DLD1 (cell line): ENCODE results near the gene PLCXD1.
"Not testable (repeated sequence)": the region's sequence is repeated elsewhere in the genome, so short reads cannot be mapped to it uniquely, and the experiment has no call there.

ENCODE experiments used
- in situ Hi-C: cut with HindIII; loops from 2 replicates; pipeline ENCODE4 v1.10.0; 2017; ENCODE audit warnings: low sequenced_read_pairs

PLCXD1 gene

DNA sequence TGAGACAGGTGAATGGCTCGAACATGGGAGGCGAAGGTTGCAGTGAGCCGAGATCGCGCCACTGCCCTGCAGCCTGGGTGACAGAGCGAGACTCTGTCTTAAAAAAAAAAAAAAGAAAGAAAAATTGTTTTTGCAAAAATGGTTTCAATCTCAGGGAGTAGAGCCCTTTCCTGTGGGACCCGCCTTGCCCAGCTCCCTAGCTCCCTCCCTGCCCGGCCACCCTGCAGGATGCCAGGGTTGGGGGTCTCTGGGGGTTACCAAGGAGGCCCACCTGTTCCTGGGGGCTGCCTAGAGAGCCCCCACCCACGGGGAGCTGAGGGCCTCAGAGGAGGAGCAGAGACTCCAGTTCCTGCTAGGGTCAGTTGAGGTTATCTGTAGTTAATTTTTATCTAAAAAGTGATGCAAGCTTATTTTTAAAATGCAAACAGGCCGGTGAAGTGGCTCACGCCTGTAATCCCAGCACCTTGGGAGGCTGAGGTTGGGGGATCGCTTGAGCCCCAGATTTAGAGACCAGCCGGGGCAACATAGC is 18.7 kb upstream of the PLCXD1 start:
- in situ Hi-C loops: no loop called here

- in situ Hi-C loops: not testable (repeated sequence)
Observed at GRCh38 chrX:264006-264405, 17.2 kb upstream of the PLCXD1 start.

GRCh38 chrX:264634-265455 is 16.3 kb upstream of the PLCXD1 start:
- in situ Hi-C loops: no loop called here

DNA sequence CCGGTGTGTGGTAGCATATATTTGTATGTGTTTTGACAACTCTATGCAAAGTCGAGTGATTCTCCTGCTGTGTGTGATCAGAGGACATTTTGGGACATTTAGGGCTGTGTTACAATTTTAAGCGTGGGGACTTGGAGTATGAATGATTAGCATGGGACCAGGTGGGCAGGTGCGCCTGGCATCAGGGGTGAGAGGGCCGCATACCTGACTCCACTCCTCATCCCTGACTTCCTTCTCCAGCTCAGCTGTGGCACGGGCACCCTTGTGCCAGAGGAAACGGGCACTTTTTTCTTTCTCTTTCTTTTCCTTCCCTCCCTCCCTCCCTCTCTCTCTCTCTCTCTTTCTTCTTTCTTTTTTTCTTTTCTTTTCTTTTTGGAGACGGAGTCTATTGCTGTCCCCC is 15.7 kb upstream of the PLCXD1 start:
- in situ Hi-C loops: no loop called here

- in situ Hi-C loops: no loop called here
Observed at GRCh38 chrX:267771-268261, 13.4 kb upstream of the PLCXD1 start.

DNA sequence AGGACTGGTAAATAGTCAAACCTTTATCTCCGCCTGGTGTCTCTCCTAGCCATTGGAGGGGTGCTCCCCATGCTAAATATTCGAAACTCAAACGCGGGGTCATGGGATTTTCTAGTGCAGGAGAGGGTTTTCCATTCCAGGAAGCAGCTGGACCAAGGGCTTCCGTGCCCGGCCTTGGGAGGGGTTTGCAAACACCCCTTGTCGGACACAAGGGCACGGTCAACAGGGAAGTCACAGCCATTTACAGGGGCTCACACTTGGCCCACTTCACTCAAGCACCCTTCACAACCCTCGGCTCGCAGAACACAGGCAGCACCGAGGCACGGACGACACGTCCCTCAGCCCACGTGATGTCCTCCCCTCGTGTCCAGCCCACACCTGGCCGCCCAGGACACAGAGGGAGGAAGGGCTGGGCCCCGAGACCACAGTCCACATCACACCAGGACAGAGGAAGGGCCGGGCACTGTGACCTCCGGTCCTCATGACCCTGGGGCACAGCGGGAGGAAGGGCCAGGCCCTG is 10.3 kb upstream of the PLCXD1 start:
- in situ Hi-C loops: no loop called here

DNA sequence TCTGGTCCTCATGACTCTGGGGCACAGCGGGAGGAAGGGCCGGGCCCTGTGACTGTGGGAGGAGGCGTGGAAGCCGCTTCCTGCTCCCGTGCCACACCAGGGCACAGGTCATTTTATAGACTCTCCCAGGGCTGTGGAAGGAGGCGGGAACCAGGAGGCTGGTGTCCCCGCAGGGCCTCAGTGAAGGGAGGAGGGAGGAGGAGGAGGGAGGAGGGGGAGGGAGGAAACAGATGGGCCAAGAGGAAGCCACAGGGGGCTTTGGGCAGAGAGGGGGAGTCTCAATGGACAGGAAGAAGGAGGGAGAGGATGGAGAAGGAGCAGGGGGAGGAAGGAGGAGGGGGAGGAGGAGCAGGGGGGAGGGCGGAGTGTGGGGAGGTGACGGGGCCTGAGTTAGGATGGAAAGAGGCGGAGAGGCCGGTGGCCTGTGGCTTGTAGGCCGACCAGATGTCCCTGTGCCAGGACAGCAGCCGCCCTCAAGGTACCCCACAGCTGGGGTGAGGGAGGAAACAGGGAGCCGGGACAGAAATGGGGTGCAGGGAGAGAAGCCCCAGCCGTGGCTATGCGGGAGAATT is 6.2 kb upstream of the PLCXD1 start:
- in situ Hi-C loops: no loop called here

- in situ Hi-C loops: no loop called here
Observed at GRCh38 chrX:275476-275966, 5.7 kb upstream of the PLCXD1 start.

DNA sequence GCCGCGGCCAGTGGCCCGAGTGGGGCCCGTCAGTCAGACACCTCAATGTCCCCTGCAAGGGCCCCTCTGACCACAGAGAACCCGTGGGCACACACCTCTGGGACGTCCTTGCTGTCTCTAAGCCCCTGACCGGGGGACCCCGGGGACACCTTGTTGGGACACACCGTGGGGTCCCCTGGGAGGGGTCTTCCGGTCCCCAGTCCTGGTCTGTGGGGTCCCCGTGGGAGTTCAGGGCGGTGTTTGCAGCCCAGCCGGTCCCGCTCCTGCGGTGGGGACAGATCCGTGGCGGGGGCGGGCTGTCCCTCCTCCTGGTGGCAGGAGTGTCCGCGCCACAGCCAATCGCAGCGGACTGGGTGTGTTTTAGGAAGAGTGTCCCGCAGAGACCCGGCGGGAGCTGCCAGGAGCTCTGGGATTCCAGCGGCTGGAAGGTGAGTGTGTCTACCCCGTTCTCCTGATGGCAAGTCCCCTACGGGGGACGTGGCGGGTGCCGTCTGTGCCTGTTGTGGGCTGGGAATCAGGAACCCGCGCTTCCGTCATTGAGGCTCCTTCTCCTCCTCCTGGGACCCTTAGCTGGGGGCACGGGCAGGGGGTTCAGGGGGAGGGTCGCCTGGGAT is 5.1 kb upstream of the PLCXD1 start:
- in situ Hi-C loops: no loop called here

DNA sequence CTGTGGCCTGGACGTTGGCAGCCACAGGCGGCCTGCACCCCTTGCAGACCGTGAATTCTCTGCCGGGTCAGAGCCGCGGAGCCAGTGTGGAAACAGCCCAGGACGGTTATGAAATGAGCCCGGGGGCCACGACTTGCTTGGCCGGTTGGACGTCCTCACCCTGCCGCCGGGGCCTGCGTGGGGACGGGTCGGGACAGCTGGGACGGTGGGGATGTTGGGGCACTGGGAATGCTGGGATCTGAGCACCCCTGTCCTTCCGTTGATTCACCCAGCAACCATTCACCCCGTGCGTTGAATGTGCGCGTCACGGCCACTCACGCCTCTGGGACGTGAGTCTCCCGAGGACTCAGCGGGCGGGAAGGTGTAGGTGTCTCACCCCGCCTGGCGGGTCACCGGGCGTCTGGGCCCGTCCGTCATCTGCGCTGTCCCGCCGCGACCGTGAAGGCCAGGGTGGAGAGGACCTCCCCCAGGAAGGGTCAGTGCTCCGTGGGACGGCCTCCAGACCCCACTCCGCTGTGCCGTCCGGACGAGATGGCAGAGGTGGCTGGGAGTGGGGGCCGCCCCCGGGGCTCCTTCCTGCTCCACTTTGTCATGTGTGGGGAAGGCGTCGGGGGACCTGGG is 4.5 kb upstream of the PLCXD1 start:
- in situ Hi-C loops: no loop called here

DNA sequence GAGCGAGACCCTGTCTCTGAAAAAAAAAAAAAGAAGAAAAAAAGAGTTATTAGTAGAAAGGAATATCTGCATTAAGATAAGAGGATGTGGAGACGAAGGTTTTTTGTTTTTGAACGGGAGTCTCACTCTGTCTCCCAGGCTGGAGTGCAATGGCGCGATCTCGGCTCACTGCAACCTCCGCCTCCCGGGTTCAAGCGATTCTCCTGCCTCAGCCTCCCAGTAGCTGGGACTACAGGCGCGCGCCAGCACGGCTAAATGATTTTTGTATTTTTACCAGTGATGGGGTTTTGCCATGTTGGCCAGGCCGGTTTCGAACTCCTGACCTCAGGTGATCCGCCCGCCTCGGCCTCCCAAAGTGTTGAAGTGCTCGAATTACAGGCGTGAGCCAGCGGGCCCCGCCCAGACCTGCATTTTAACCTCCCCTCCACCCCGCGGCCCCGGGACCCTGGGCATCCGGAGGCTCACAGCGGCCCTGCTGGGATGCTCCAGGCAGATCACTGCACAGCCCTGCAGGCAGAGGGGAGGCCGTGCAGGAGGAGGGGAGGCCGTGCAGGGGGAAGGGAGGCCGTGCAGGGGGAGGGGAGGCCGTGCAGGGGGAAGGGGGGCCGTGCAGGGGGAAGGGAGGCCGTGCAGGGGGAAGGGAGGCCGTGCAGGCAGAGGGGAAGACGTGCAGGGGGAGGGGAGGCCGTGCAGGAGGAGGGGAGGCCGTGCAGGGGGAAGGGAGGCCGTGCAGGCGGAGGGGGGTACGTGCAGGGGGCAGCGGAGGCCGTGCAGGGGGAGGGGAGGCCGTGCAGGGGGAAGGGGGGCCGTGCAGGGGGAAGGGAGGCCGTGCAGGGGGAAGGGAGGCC is 1.2 kb upstream of the PLCXD1 start:
- in situ Hi-C loops: not testable (repeated sequence)

- in situ Hi-C loops: not testable (repeated sequence)
Observed at GRCh38 chrX:280722-281121, 459 bp upstream of the PLCXD1 start.

DNA sequence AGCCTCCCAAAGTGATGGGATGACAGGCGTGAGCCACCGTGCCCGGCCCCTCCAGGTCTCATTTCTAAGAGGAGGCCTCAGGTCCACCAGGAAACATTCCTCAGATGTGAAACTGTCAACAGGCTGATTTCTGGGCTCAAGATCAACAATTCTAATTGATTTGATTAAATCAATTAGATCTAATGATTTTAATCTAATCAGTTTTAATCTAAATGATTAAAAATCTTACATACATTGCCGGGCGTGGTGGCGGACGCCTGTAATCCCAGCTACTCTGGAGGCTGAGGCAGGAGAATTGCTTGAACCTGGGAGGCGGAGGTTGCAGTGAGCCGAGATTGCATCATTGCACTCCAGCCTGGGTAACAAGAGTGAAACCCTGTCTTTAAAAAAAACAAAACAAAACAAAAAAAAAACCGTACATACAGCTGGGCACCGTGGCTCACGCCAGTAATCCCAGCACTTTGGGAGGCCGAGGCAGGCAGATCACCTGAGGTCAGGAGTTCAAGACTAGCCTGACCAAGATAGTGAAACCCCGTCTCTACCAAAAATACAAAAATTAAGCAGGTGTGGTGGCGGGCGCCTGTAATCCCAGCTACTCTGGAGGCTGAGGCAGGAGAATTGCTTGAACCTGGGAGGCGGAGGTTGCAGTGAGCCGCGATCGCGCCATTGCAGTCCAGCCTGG is 960 bp downstream of the PLCXD1 start:
- in situ Hi-C loops: not testable (repeated sequence)

- in situ Hi-C loops: no loop called here
Observed at GRCh38 chrX:283115-283845, 2.1 kb downstream of the PLCXD1 start.

DNA sequence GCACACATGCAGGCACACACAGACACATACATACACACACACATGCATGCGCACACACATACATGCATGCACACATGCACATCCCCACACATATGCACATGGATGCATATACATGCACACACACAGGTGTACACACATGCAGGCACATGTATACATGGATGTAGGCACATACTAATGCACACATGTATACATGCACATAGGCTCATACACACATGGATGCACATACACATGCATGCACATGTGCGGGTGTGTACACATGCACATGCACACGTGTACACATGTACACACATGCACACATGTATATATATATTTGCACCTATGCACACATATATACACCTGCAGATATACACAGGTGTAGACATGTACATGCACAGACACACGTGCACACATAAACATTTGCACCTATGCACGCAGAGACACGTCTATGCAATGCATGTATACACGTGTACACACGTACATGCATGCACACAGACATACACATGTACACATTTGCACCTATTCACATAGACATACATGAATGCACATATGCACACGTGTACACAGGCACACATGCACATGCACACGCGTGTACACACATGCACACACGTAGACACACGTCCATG is 4.0 kb downstream of the PLCXD1 start:
- in situ Hi-C loops: no loop called here

- in situ Hi-C loops: no loop called here
Observed at GRCh38 chrX:287670-288069, 6.5 kb downstream of the PLCXD1 start.

DNA sequence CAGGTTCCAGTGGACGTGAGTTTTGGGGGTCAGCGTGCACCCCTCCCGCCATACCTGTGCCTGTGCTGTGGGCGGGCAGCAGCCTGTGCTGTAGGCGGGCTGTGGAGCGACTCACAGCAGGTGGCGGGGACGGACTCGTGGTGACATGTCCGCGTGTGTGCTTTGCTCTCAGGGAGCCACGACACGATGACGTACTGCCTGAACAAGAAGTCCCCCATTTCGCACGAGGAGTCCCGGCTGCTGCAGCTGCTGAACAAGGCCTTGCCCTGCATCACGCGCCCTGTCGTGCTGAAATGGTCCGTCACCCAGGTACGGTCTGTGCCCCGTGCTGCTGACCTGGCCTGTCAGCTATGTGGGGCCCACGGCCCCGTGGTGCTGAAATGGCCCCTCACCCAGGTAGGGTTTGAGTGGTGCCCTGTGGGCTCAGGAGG is 7.4 kb downstream of the PLCXD1 start:
- in situ Hi-C loops: no loop called here

- in situ Hi-C loops: no loop called here
Observed at GRCh38 chrX:290476-291166, 9.4 kb downstream of the PLCXD1 start.
